Activated T-helper 17 cell treated with anti-CD3 and anti-CD28 coated beads, Interleukin-2, amount 50 U/mL, for 72 hours (primary cell): ENCODE results near the gene ATPAF1. TPM values are rescaled to one million over a fixed set of nuclear protein-coding genes. Genes with fewer than 3 reads are reported as not detected.

Experiments used
- ATAC-seq: fragments of 150-1000 bp; cut with Tn5 transposase; replicated peaks from 2 replicates; pipeline ENCODE4 v1.10.0; 2021; ENCODE audit warnings: mild to moderate bottlenecking, moderate library complexity
- H3K27ac Mint-ChIP-seq: one replicate; pipeline ENCODE4 v1.8.0; 2022; ENCODE audit warnings: mixed read lengths
- H3K27me3 Mint-ChIP-seq: one replicate; pipeline ENCODE4 v1.8.0; 2022; ENCODE audit warnings: mixed read lengths
- H3K36me3 Mint-ChIP-seq: one replicate; pipeline ENCODE4 v1.8.0; 2022; ENCODE audit warnings: low read depth, mild to moderate bottlenecking, mixed read lengths
- H3K4me1 Mint-ChIP-seq: one replicate; pipeline ENCODE4 v1.8.0; 2022; ENCODE audit warnings: mixed read lengths
- H3K4me3 Mint-ChIP-seq: one replicate; pipeline ENCODE4 v1.8.0; 2022; ENCODE audit warnings: mild to moderate bottlenecking, mixed read lengths
- H3K9me3 Mint-ChIP-seq: one replicate; pipeline ENCODE4 v1.8.0; 2022; ENCODE audit warnings: mixed read lengths
- total RNA-seq, 2 donors: library from RNA; stranded (reverse); gene quantifications; one replicate each; pipeline ENCODE4 v1.2.3, GENCODE V29; 2022

The ATPAF1 gene
- total RNA-seq, 2 donors from 2014 or later = 33.4 to 42.6 TPM

- ATAC-seq = no peak
- H3K27ac Mint-ChIP-seq = peak overlapping the region; percentile 7
- H3K4me1 Mint-ChIP-seq = peaks cover 24% of the 10 kb centered on the region
- peak overlapping the region; percentile 89 for H3K4me3 Mint-ChIP-seq
- H3K36me3 Mint-ChIP-seq = peaks cover 41% of the 10 kb centered on the region
- no peaks in the 10 kb centered on the region for H3K9me3 Mint-ChIP-seq
- H3K27me3 Mint-ChIP-seq = no peaks in the 10 kb centered on the region
Measured at GRCh38 chr1:46606255-46606965, 61.8 kb downstream of the ATPAF1 start.

- Mint-ChIP-seq H3K36me3 (peaks cover 33% of the 10 kb centered on the region), H3K27ac (peak overlapping the region; percentile 71), H3K4me3 (peak overlapping the region; percentile 89), H3K4me1 (peaks cover 29% of the 10 kb centered on the region), H3K27me3 (no peaks in the 10 kb centered on the region), H3K9me3 (no peaks in the 10 kb centered on the region)
- ATAC-seq = no peak
Measured at GRCh38 chr1:46605232-46605631, 62.9 kb downstream of the ATPAF1 start.

- Mint-ChIP-seq H3K36me3 (peaks cover 22% of the 10 kb centered on the region), H3K4me3 (peak within 1 kb of the TSS; percentile 89), H3K27ac (peak within 1 kb of the TSS; percentile 71), H3K27me3 (no peaks in the 10 kb centered on the region), H3K4me1 (peaks cover 36% of the 10 kb centered on the region), H3K9me3 (no peaks in the 10 kb centered on the region)
- peak; percentile 96 for ATAC-seq
Measured at GRCh38 chr1:46603858-46604549, 64.2 kb downstream of the ATPAF1 start, which contains the start of gene MKNK1. Gene MKNK1 (minus strand): TSS chr1:46604268. CDS start chr1:46583327, 20,941 bp downstream.

GRCh38 chr1:46603481-46603857 lies 64.7 kb downstream of the ATPAF1 start:
- H3K36me3 Mint-ChIP-seq = peaks cover 17% of the 10 kb centered on the region
- H3K27me3 Mint-ChIP-seq = no peaks in the 10 kb centered on the region
- no peaks in the 10 kb centered on the region for H3K9me3 Mint-ChIP-seq
- H3K4me1 Mint-ChIP-seq = peaks cover 38% of the 10 kb centered on the region
- peak overlapping the region; percentile 89 for H3K4me3 Mint-ChIP-seq
- ATAC-seq = no peak
- peak overlapping the region; percentile 71 for H3K27ac Mint-ChIP-seq

- H3K27ac Mint-ChIP-seq = peak overlapping the region; percentile 3
- H3K9me3 Mint-ChIP-seq = no peaks in the 10 kb centered on the region
- peaks cover 46% of the 10 kb centered on the region for H3K4me1 Mint-ChIP-seq
- no peak for ATAC-seq
- peak overlapping the region; percentile 20 for H3K4me3 Mint-ChIP-seq
- no peaks in the 10 kb centered on the region for H3K27me3 Mint-ChIP-seq
- peaks cover 19% of the 10 kb centered on the region for H3K36me3 Mint-ChIP-seq
Measured at GRCh38 chr1:46601257-46602007, 66.7 kb downstream of the ATPAF1 start.

GRCh38 chr1:46599059-46599970 lies 68.8 kb downstream of the ATPAF1 start:
- H3K4me3 Mint-ChIP-seq = peak overlapping the region; percentile 5
- H3K4me1 Mint-ChIP-seq = peaks cover 53% of the 10 kb centered on the region
- H3K27me3 Mint-ChIP-seq = no peaks in the 10 kb centered on the region
- no peaks in the 10 kb centered on the region for H3K9me3 Mint-ChIP-seq
- peaks cover 20% of the 10 kb centered on the region for H3K36me3 Mint-ChIP-seq
- no peak for ATAC-seq
- H3K27ac Mint-ChIP-seq = peak overlapping the region; percentile 48

GRCh38 chr1:46596846-46597245 lies 71.3 kb downstream of the ATPAF1 start:
- peaks cover 44% of the 10 kb centered on the region for H3K36me3 Mint-ChIP-seq
- peaks cover 60% of the 10 kb centered on the region for H3K4me1 Mint-ChIP-seq
- H3K27me3 Mint-ChIP-seq = no peaks in the 10 kb centered on the region
- H3K9me3 Mint-ChIP-seq = no peaks in the 10 kb centered on the region
- no peak for ATAC-seq
- peak overlapping the region; percentile 36 for H3K27ac Mint-ChIP-seq
- H3K4me3 Mint-ChIP-seq = no peak overlapping the region

GRCh38 chr1:46596036-46596435 lies 72.1 kb downstream of the ATPAF1 start:
- Mint-ChIP-seq H3K9me3 (no peaks in the 10 kb centered on the region), H3K36me3 (peaks cover 53% of the 10 kb centered on the region), H3K27ac (peak overlapping the region; percentile 71), H3K4me1 (peaks cover 54% of the 10 kb centered on the region), H3K27me3 (no peaks in the 10 kb centered on the region), H3K4me3 (peak overlapping the region; percentile 50)
- ATAC-seq = no peak

GRCh38 chr1:46595127-46595526 lies 73.0 kb downstream of the ATPAF1 start:
- peak overlapping the region; percentile 50 for H3K4me3 Mint-ChIP-seq
- H3K4me1 Mint-ChIP-seq = peaks cover 49% of the 10 kb centered on the region
- peaks cover 57% of the 10 kb centered on the region for H3K36me3 Mint-ChIP-seq

GRCh38 chr1:46594063-46594462 lies 74.1 kb downstream of the ATPAF1 start:
- Mint-ChIP-seq H3K27me3 (no peaks in the 10 kb centered on the region), H3K27ac (no peak overlapping the region), H3K4me3 (peak overlapping the region; percentile 50), H3K9me3 (no peaks in the 10 kb centered on the region), H3K4me1 (peaks cover 44% of the 10 kb centered on the region), H3K36me3 (peaks cover 67% of the 10 kb centered on the region)
- ATAC-seq = no peak

More at GRCh38 chr1:46595127-46595526, 73.0 kb downstream of the ATPAF1 start:
- no peaks in the 10 kb centered on the region for H3K9me3 Mint-ChIP-seq
- peak overlapping the region; percentile 71 for H3K27ac Mint-ChIP-seq
- ATAC-seq = peak; percentile 44
- no peaks in the 10 kb centered on the region for H3K27me3 Mint-ChIP-seq

GRCh38 chr1:46592823-46593222 lies 75.3 kb downstream of the ATPAF1 start:
- ATAC-seq = peak; percentile 59
- Mint-ChIP-seq H3K27ac (no peak overlapping the region), H3K9me3 (no peaks in the 10 kb centered on the region), H3K27me3 (no peaks in the 10 kb centered on the region), H3K4me1 (peaks cover 37% of the 10 kb centered on the region), H3K36me3 (peaks cover 71% of the 10 kb centered on the region), H3K4me3 (no peak overlapping the region)

- ATAC-seq = no peak
- Mint-ChIP-seq H3K27me3 (no peaks in the 10 kb centered on the region), H3K4me1 (peaks cover 16% of the 10 kb centered on the region), H3K9me3 (no peaks in the 10 kb centered on the region), H3K27ac (peak overlapping the region; percentile 51), H3K4me3 (no peak overlapping the region), H3K36me3 (peaks cover 88% of the 10 kb centered on the region)
Measured at GRCh38 chr1:46589529-46589928, 78.6 kb downstream of the ATPAF1 start.

- H3K36me3 Mint-ChIP-seq = peaks cover 89% of the 10 kb centered on the region
- no peak overlapping the region for H3K27ac Mint-ChIP-seq
- ATAC-seq = no peak
- no peak overlapping the region for H3K4me3 Mint-ChIP-seq
- no peaks in the 10 kb centered on the region for H3K27me3 Mint-ChIP-seq
- H3K4me1 Mint-ChIP-seq = peaks cover 11% of the 10 kb centered on the region
- no peaks in the 10 kb centered on the region for H3K9me3 Mint-ChIP-seq
Measured at GRCh38 chr1:46587069-46587468, 81.1 kb downstream of the ATPAF1 start.
